ENCODE results near the gene MDN1. TPM values are rescaled to one million over a fixed set of nuclear protein-coding genes. Genes with fewer than 3 reads are reported as not detected.
A peak's percentile ranks its signal among the peaks of the same experiment; 100 is the strongest.

MDN1 gene
- total RNA-seq, 1 experiment from 2014 or later = 21.8 TPM

- no peak for DNase-seq (ENCODE audit: extremely low read depth, low read depth)
These were observed 200.0 kb downstream of the MDN1 start for GRCh38 chr6:89619567-89619966.

GRCh38 chr6:89618026-89618425, 201.6 kb downstream of the MDN1 start:
- no peak for DNase-seq (ENCODE audit: extremely low read depth, low read depth)

- DNase-seq (ENCODE audit: extremely low read depth, low read depth) = no peak
These were observed 203.1 kb downstream of the MDN1 start for GRCh38 chr6:89616531-89616930.

GRCh38 chr6:89615882-89616281, 203.7 kb downstream of the MDN1 start:
- no peak for DNase-seq (ENCODE audit: extremely low read depth, low read depth)

- DNase-seq (ENCODE audit: extremely low read depth, low read depth) = no peak
These were observed 205.8 kb downstream of the MDN1 start for GRCh38 chr6:89613790-89614189.

GRCh38 chr6:89612121-89612520, 207.5 kb downstream of the MDN1 start:
- no peak for DNase-seq (ENCODE audit: extremely low read depth, low read depth)

GRCh38 chr6:89611666-89612065, 207.9 kb downstream of the MDN1 start:
- DNase-seq (ENCODE audit: extremely low read depth, low read depth) = no peak

GRCh38 chr6:89610149-89610642, 209.4 kb downstream of the MDN1 start:
- peak; percentile 46 for DNase-seq (ENCODE audit: extremely low read depth, low read depth)

- DNase-seq (ENCODE audit: extremely low read depth, low read depth) = no peak
These were observed 213.7 kb downstream of the MDN1 start for GRCh38 chr6:89605861-89606260.

GRCh38 chr6:89604653-89605052, 214.9 kb downstream of the MDN1 start:
- no peak for DNase-seq (ENCODE audit: extremely low read depth, low read depth)

GRCh38 chr6:89602166-89602565, 217.4 kb downstream of the MDN1 start:
- no peak for DNase-seq (ENCODE audit: extremely low read depth, low read depth)

- DNase-seq (ENCODE audit: extremely low read depth, low read depth) = no peak
These were observed 219.9 kb downstream of the MDN1 start for GRCh38 chr6:89599727-89600126.

- DNase-seq (ENCODE audit: extremely low read depth, low read depth) = peak; percentile 16
These were observed 221.6 kb downstream of the MDN1 start for GRCh38 chr6:89597988-89598387.

GRCh38 chr6:89597372-89597771, 222.2 kb downstream of the MDN1 start:
- DNase-seq (ENCODE audit: extremely low read depth, low read depth) = no peak

GRCh38 chr6:89596484-89596883, 223.1 kb downstream of the MDN1 start:
- no peak for DNase-seq (ENCODE audit: extremely low read depth, low read depth)

- no peak for DNase-seq (ENCODE audit: extremely low read depth, low read depth)
These were observed 223.5 kb downstream of the MDN1 start for GRCh38 chr6:89596056-89596455.

Small RNAs within 50 kb of the gene (small RNA-seq; reads per million reads assigned to genes)
- 0 reads per million in 2 experiments for gene DNAJC19P6
- gene RF00019 = 0 reads per million in 2 experiments

Other genes starting within 250 kb of the MDN1 start
- gene LYRM2, start 181.0 kb downstream of the MDN1 start, total RNA-seq (2014; rRNA removed; shearing (Covaris generic)) = 20.1 and 21.0 TPM in 2 replicates
- gene CASP8AP2, start 10.1 kb upstream of the MDN1 start, total RNA-seq (2014; rRNA removed; shearing (Covaris generic)) = 7.8 and 8.7 TPM in 2 replicates
- not detected in 2 replicates for gene GJA10, start 74.7 kb upstream of the MDN1 start, total RNA-seq (2014; rRNA removed; shearing (Covaris generic))

Measured in NCI-H460 (cell line).